Activated effector memory CD4-positive, alpha-beta T cell treated with anti-CD3 and anti-CD28 coated beads, Interleukin-2, amount 50 U/mL, for 16 hours (primary cell): ENCODE data around the gene CAMK2D.

ENCODE experiments used
- DNase-seq: peaks from one replicate; pipeline ENCODE4 v3.0.0-alpha.2; 2020

Gene CAMK2D

DNA sequence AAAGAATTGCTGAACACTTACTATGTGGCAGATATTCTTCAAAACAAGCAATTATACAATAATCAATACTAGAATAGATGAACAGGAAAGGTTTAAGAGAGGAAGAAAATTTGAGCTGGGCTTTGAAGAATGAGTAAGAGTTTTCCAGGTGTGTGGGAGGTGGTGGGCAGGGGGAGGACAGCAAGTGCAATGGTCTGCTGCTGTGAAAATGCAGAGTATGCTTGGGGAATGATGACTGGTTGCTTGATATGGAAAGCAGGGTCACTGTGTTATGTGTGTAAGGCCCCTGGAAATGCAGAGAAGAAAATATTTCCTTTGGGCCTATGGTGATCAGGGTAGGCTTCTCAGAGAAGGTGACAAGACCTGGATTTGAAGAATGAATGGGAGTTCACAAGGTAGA, 300.3 kb downstream of the CAMK2D start:
- no peak for DNase-seq

DNA sequence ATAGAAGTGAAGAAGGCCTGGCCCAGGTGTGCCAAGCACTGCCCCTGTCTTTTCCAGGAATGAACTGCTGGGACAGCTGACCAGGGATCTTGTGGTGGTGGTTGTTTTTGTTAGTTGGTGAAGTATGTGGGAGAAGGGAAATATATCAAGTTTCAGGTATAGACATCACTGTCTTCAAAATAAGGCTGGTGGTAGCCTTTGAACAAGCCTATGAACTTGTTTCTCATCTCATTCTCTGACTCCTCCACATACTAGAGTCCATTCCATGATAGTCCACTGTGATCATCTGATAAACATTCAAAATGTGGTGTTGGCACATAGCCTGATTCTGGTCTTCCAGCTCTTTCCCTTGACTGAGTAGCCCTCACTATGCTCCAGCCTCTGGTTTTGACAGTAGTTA, 303.7 kb downstream of the CAMK2D start:
- no peak for DNase-seq

DNA sequence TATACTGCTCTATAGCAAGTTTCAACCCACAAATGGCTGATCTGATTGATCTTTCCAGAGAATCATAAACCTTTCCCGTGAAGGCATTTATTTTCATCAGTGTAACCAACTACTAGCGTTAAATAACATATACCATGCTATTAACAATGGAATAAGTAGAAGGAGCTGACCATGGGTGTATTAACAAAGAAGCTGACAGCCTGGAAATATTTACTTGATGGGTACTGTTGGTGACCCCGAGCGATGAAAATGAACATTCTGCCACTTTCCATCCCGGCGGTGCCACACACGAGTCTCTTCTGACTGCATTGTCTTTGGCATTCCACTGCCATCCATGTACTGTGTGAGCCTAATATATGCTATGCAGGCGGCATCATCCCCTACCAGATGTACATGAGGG, 304.4 kb downstream of the CAMK2D start:
- no peak for DNase-seq

DNA sequence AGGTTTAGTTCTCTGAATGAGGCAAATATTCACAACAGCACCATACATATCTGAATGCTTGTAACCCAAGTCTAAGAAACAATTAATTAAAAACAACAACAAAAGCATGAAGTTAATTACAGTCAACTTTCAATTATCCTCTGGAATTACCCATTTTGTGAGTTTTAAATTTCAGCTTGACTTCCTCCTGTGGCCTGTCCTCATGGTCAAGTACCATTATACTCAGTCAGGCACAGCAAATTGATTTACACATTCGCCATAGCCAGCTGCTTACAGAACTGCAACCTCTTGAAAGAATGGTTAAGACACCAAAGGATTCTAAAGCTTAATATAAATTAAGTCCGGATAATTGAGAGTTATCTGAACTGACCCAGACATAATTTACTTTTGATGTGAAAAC, 306.5 kb downstream of the CAMK2D start:
- DNase-seq, result no peak

DNA sequence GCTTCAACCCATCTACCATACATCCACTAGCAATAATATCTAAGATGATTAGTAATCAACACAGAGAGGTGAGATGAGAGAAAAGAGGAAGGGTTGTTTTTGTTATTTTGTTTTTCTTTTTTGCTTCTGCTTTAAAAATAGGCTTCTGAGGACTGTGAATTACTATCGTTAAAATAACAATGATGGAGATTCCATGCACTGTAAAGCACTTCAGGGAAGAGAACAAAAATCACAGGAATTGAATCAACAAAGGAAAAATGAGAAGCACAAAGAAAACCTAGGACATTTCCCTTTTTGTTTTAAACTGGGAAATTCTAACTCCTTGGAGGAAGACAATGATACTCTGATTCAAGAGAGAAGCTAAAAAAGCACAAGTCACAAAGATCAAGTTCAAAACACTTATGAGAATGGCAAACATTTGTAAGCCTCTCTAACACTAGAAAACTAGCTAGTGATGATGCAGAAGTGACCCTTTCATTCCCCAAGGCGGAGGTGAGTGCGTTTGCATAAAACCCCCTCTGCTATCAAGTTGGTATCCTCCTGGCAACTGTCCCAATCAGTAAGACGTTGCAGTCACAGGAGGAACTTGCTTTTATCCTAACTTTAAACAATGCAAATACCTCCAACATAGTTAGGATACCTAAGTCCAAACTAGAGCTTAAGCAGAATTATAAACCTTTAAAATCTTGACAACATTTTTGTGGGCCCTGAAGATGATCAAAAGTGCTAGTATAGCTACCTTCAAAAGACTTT, 308.5 kb downstream of the CAMK2D start:
- no peak for DNase-seq

DNA sequence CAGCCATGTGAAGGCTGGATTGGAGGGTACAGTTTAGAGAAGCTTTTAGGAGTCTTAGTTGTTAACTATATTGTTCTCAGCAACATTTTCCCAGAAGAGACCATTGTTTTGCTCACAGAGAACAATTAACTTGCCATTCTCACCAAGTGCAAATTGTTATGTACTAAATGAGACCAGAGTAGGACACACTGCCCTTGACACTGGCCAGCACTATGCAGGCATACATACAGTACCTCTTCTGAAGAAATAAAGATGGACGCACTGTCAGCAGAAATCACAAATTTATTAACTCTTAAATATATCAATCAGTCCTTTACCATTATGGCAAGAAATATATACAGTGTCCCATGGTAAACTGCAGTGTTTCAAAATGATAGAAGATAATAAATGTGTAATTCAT, 309.4 kb downstream of the CAMK2D start:
- no peak for DNase-seq

DNA sequence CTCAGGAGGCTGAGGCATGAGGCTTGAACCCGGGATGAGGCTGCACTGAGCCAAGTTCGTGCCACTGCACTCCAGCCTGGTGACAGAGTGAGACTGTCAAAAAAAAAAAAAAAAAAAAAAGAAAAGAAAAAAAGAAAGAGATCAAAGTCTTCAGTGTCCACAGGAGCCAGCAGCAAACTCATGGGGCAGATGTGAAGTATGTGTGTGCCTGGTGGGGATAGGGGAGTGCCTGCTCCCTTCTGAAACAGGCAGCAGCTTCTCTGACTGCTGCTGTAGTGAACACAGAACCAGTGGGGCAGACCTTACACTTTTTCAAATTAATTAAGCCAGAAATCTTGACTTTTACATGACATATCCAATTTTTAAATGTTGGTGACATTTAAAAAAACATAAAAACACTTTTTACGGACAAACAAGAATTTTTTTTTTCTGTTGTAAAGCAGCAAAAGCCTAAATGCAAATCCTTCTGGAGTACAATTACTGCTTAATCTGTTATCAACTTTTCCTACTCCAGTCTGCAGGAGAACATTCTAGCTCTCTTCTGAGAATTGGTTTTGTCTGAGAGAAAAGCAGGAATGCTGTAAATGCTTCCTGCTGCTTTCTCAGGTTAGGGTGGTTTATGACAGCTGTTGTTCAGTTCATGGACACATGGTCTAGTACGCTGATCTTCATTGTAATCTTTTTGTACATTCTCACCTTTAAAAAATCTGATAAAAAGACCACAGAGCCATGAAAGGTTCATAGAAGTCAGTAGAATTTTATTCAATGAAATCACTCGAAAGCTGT, 311.1 kb downstream of the CAMK2D start:
- no peak for DNase-seq

DNA sequence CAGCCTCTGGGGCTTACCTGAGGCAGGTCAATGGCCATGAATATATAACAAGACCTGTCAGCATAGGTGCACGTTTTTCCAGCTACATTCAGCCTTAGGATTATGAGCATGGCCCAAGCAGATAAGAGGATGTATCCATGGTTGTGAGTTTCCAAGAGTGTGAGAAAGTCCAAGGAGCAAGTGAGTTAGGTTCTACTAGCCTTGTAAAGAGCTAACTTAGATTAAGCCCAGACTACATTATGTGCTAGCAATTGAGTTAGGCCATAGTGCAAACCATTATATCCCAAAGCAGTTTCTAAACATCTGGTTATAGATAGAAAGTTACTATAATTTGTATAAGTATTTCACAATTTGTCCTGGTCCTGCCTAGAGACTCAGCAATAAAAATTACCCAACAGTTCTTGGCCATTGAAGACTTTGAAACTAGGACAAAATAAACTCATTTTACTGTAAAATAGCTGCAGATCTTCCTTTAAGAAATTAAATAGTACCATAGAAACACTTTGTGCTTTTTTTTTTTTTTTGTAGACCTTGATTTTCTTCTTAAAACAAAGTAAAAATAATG, 312.0 kb downstream of the CAMK2D start:
- DNase-seq, result no peak

DNA sequence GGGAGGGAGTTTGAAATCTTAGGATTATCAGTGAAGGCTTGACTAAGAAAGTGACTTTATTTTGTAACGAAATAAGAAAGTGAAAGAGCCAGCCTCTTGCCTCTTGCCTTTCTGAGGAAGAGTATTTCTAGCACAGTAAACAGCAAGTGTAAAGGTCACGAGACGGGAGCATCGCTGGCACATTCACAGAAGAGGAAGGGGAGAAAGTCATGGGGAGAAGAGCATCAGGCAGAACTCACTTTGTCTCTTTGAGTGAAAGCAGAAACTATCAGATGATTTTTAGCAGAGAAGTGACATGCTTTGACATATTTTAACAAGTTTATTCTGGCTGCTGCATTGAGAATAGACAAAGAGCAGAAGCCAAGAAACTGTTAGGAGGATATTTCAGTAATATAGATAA, 313.8 kb downstream of the CAMK2D start:
- peak; percentile 63 for DNase-seq

DNA sequence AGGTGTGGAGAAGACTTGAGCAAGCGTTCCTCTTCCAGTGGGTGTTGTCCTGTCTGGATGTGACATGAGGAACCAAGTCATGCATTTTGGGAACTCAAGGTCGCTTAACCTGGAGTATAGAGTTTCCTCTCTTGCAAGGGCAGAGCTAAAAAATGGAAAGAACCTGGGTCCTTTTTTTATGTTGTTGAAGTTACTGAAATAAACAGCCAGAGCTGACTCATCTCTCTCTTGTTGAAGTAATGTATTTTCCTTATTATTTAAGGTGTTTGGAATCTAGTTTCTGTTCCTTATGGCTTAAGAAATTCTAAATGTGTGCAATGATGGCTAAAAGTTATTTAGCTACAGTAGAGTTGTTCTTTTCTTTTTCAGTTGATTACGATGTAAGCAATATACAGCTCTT, 314.5 kb downstream of the CAMK2D start:
- DNase-seq, result no peak

DNA sequence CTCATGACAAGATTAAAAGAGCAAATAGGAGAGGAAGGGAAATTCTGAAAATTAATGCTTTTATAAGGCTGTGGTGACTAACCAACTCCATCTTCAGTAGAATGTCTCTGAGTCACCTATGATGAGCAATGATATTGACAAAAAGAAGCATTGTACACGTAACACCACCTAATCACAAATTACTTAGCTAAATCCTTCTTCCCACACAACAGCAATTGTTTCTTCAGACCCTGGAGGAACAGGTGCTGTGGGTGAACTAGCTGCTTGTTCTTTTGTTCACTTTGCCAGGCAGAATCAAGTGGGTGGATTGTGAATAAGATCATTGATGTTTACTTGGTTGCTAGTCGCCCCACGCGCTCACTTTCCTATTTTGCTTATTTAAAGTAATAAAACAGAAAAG, 315.5 kb downstream of the CAMK2D start:
- DNase-seq, result peak; percentile 63

DNA sequence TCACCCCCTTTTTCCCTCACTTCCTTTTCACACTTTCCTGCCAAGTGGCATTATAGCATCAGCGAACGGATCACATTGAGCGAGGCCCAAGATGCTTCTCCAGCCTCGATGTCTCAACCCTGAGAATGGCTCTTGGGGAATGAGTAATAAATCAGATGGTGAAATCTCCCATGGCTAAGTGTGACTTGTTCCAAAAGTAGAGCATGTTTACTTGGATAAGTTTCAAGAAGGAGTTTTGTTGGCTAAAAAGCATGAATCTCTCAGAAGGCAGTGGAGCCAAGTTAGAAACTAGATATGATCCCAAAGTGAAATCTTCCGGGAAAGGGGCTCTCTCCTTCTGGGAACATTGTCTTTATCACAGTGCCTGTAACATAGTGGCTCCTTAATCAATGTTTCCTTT, 316.3 kb downstream of the CAMK2D start:
- no peak for DNase-seq

DNA sequence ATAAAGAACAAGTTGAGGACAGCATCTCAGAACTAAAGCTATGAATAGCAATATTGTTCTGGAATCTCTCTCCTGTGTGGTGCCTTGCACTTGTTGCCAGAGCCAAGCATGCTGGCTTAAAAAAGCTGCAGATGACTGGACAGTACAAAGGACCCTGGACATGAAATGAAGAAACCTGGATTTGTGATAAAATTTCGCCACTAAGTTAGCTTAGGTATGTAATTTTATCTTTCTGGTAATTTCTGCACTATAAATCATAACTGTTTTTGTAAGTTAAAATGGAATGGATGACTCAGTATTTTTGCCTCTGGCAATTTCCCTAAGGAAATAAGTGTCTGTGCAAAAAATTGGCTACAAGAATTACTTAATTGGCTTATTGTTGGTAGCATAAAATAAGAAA, 317.2 kb downstream of the CAMK2D start:
- no peak for DNase-seq

DNA sequence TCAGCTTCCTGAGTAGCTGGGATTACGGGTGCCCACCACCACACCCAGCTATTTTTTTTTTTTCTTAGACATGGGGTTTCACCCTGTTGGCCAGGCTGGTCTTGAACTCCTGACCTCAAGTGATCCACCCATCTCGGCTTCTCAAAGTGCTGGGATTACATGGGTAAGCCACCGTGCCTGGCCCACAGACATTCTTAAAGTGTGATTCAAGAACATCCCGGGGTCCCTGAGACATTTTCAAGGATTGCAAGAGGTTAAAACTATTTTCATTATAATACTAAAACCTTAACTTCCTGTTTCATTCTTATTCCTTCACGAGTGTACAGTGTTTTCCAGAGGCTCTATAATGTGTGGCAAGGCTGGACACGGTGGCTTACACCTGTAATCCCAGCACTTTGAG, 318.7 kb downstream of the CAMK2D start:
- no peak for DNase-seq

DNA sequence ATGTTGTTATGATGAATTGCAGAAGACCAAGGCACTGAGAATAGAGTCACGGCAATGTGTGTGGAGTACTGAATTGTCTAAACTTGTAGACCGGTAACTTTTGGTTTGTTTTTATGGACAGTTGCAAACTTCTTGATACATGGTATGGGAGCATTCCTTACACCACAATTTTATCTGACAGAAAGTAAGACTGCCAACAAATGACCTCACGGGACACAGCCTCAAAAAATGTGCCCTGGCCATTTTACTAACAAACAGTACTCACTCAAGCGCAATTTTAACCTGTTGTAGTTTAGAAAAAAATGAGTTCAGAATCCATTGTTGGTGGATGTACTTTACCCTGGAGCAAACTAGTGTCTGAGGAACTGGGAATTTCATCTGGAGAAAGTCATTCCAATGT, 321.2 kb downstream of the CAMK2D start:
- no peak for DNase-seq

DNA sequence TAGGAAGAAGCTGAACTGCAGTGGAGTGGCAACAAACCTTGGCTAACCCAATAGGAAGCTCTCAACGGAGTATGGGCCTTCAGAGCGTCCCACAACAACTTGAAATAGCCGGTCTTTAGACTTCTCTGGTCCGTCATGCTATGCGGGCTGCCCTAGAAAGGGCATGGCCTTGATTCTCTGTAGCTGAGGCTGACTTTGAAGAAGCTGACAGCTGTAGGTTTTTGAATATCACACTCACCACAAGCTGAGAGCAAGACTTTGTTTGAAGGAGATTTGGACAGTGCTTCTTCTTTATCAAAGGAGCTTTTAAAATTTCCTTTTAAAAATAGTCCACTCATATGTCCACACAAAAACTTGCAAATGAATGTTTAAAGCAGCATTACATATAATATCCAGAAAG, 322.9 kb downstream of the CAMK2D start:
- no peak for DNase-seq

DNA sequence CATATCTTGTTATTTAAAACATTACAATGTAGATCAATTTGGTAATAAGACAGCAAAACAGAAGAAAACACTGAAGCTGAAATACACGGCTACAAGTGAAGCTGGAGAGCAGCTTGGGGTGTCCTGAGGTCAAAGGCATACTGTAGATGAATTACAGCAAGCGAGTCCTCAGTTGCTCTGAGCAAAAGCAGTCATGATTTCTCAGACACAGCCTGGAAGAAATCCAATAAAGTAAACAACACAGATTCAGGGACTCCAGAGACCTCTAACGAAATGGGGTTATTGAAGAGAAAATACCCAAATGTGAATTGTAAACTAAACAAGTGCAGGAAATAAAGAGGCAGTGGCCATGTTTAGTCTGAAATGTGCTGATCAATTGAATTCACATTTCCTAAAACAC, 324.4 kb downstream of the CAMK2D start:
- DNase-seq, result no peak

DNA sequence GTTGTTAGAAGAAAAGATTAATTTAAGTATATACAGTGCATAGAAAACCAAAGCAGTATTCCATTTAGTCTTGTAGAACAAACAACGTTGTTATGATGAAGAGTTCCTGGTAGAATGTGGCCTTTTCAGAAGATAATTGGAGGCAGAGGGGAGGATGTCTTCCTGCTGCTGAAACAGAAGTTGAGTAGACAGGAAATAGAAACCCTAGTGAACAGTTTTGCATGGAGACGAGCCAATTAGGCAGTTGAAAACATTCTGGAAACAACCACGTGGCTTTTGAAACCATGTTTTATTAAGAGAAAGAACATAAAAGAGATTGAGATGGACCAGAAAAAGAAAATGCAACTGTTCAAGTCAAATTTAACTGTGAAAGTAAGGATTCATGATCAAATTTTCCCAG, 325.2 kb downstream of the CAMK2D start:
- DNase-seq, result no peak

DNA sequence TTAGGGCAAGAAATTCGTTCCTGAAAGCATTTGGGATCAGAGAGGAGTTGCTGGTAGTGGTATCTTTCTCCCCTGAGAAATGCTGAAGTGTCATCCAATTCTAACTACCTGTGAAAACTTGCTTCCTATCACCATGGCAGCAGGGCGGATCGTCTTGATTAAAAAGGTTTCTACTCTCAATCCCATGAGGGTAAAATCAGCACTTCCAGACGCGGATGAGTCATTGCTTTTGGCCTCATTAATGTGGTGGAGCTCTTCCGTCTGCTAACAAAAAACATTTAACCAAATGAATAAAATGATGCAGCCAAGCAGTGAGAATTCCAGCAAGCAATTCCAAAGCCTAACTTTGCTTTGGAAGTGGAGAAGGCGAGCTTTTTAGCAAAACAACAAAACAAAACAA, 325.6 kb downstream of the CAMK2D start:
- no peak for DNase-seq

DNA sequence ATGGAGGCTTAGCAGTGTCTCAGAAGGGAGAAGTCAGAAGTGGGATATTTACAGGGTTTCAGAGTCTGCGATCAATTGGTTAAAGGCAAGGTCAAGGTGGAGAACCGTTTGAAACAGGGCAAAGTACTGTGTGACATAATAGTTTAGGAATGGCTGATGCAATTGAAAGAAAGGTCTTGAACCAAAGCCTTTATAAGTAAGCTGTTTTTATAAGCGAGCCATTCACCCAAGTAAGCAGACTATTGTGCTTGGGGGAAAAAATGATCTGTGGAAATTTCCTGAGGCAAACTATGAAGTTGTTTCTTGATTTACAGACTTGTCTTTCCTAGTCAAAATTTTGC, 327.3 kb downstream of the CAMK2D start:
- DNase-seq, result no peak

DNA sequence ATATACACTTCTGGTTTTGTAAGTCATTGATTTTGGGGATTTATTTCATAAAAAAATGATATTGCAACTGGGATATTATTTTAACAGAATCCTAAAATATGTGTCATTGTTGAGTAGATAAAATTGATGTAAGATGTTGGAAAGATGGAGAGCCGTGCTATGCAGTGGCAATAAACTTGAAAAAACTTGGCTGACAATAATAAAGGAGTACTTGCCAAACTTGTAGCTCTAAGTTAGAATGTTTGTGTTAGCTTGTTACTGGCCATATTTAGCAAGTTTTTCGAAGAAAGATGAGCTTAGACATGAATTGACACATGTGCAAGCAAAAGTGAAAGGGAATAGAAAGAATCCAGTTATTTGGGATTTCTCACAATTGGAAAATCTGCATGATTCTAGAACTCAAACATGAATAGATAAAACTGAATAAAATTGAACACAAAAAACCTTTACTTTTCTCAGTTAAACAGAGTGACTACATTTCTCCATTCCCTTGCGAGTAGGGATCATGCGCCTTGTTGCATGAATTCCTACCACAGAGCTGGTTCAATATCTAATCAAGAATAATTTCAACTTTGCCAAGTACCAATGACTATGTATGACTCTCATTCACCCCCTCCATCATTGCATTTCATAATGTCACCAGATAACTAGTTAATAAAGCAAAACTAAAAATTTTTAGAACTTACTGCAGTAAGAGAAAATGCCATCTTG, 327.8 kb downstream of the CAMK2D start:
- no peak for DNase-seq

DNA sequence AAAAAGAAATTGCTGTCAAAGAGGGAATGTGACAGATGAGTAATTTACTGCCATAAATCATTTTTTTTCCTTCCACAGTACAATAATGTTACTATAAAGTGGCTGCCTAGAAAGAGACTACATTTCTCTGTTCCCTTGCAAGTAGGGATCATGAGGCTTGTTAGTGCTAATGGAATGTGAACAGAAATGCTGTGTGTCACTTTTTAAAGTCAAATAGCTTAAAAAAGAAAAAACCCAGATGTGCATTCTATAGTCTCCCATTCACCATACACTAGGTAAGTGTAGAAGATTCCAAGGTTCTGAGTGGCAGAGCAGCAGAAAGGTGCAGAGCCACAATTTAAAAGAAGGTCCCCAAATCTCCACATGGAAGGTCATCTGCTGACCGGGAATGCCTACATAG, 328.4 kb downstream of the CAMK2D start:
- DNase-seq, result no peak

DNA sequence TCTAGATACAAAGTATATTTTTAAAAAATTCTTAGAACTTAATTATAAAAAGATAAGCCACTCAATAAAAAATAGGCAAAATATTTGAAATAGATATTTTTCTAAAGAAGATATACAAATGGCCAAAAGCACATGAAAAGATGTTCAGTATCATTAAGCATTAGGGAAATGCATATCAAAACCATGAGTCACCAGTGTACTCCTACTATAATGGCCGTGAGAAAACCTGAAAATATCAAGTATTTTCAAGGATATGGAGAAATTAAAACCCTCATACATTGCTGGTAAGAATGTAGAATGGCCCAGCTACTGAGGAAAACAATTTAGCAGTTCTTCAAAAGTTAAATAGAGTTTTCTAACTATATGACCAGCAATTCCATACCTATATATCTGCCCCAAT, 337.9 kb downstream of the CAMK2D start:
- no peak for DNase-seq

DNA sequence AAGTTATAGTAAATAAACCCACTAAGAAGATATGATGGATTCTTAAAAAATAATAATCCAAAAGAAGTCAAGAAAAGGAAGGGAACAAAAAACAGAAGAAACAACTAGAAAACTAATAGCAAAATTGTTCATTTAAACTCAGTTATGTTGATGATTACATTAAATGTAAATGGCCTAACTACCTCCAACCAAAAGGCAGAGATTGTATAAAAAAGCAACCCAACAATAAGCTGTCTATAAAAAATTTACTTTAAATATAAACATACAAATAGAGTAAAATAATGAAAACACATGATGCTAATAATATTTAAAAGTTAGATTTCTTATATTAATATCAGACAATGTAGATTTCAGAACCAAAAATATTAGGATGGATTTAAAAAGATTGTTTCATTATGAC, 340.6 kb downstream of the CAMK2D start:
- DNase-seq, result no peak
